ENCODE results near the gene REC114.

The REC114 gene

GRCh38 chr15:73583544-73583943 is 140.6 kb downstream of the REC114 start:
- DNase-seq: no peak

GRCh38 chr15:73584699-73585420 is 141.9 kb downstream of the REC114 start:
- DNase-seq: no peak

DNA sequence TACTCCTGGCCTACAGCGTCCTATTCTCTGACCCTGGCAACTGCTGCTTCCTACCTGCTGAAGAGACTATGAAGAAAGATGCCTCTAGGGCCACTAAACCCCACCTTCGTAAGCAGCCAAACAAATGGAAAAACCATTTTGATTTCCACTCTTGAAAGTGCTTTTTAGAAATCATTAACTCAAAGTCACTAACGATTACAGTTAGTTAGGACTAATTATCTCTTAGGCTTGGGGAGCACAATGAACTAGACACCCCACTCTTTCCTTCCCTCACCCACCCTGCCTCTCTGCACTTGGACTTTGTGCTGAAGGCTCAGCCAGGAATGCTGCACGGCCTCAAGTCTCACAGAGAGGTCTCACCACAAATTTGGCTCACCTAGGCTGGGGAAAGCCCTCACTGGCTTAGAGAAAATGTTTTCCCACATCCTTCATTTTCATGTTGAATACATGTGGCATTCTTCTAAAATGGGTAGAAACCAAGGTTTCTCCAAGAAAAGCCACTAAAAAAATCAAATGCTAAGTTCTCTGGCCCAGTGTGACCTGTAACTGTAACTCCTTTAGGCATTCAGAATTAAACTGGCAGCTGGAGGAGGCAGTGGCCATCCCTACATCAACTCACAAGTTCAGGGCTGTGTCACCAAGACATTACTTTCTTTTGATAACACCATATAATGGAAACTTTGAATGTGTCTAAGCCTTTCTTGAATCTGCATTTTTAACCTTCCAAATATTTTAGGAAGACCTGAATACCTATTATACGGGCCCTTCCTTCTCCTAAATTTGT is 143.1 kb downstream of the REC114 start:
- no peak for DNase-seq

GRCh38 chr15:73589766-73590165 is 146.8 kb downstream of the REC114 start:
- no peak for DNase-seq

DNA sequence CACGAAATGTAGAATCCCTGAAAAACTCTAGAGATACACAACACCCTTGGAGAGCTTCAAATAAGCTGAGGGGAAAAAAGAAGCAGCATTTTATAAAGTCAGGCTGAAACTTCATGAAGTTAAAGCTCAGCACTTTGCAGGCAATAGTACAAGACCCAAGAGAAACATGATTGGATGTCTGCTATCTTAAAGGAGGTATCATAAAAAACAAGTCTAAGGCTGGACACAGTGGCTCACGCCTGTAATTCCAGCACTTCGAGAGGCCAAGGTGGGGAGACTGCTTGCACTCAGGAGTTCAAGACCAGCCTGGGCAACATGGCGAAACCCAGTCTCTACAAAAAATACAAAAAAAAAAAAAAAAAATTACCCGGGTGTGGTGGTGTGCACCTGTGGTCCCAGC is 147.3 kb downstream of the REC114 start:
- no peak for DNase-seq

DNA sequence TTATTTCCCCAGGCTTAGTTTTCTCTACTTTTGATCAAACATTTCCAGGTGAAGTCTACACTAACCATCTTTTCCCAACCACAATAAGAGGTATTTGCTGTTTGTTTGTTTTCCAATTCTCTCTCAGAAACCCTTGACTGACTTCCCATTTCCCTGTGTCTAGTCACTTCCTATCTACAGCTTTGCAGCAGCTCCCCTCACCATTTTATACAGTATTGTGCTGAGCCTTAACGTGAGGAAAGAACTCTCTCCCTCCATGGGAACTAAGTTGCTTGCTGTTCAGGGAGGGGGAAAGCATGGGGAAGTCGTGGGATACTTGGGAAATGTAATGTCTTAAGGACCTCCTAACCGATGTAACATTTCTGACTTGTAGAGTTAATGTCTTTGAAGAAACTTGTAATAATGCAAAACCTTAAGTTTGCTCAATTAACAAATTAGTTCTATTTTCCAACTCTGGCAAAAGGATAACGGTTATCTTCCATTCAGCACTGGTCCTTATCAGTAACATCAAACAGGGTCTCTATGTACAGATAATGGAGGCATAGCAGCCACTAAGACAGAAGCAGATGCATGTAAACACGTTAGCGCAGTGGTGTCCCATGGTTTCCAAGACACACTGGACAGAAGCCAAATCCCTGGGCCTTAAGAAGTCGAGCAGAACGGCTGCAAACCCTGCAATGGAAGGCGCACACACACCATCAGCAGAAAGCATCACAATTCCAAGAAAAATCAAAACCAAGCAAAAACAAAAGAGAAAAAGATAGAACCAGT is 150.5 kb downstream of the REC114 start:
- no peak for DNase-seq

DNA sequence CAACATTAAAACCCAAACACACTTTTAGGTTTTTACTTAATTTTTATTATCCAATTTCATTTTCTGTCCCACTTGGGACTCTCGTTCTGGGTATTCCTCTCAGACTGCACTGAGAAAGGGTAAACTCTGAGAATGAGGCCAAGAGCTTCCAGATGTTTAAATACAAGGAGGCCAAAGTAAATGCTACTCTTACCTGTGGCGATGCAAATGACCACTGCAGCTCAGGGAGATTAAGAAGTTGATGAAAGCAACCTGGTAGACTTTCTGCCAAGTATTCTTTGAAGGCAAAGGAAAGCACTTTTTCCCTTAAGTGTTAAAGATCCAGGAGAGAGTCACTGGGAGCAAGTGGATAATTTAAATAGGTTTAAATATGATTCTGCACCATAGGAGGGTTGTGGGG is 151.1 kb downstream of the REC114 start:
- DNase-seq: no peak

- no peak for DNase-seq
Observed at GRCh38 chr15:73596174-73596573, 153.2 kb downstream of the REC114 start.

DNA sequence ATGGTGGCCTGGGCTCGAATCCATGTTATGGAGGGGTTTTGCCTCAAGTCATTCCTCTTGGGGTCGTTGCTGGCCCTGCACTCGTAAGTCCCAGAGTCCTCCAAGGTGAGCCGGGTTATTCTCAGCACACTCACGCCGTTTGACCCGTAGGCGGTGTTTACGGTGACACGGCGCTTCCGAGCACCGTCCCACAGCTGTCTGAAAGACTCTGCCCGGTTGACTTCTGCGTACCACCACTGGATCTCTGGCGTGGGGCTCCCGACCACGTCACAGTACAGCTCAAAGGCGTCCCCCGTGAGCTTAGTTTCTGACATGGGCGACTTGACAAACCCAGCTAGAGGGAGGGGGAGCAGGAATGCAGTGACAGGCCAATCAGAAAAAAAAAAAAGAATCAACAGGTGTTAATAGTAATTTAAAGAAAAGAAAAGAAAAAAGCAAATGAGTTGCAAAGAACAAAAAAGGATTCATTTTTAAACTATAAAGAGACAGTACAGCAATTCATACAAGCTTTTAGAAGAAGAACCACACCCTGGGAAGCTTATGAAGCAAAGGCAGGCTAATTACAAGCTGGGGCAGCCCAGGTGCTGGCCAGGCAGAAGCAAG is 154.2 kb downstream of the REC114 start:
- DNase-seq: no peak

DNA sequence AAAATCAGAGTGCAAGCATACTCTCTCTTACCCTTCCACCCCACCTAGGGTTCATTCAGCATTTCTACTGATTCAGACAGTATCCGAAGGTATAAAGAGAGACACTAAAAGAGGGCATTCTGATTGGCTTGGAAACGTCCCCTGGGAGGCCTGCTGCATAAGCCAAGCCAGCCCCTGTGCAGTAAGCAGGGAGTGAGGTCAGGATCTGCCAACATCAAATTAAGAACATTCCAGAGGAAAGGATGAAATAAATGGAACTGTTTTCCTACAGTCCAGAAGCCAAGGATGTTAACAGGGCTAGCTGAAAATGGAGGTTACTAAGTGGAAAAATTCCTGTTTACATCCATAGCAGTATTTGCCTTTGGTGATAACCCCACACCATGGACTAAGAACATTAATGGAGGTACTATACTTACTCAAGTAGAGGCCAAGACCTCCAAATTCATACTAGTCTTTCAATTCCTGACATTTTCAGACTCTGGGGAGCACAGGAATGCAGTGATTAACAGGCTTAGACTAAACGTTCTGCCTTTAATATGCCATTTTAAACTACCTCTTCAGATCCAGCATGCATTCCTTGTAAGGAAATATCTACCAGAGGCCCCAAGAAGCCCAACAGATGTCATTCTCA is 155.7 kb downstream of the REC114 start:
- DNase-seq: no peak

DNA sequence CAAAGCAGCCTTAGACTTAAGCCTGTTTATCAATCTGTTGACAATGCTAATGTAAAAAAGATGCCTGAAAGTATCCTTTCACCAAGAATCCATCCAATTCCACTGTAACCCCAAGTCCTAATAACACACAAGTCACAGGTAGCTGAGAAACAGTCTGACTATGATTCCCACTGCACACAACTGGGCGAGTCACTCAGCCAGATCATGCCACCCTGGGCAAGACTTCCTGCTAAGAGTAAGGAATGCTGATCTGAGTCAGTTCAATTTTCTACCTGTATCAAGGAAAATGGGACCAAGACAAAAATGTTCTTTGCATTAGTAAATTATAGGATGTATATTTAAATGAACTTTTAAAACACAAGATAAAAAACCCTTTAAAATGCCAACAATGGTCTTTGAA is 157.0 kb downstream of the REC114 start:
- no peak for DNase-seq

GRCh38 chr15:73600413-73601335 is 157.7 kb downstream of the REC114 start:
- DNase-seq: no peak

DNA sequence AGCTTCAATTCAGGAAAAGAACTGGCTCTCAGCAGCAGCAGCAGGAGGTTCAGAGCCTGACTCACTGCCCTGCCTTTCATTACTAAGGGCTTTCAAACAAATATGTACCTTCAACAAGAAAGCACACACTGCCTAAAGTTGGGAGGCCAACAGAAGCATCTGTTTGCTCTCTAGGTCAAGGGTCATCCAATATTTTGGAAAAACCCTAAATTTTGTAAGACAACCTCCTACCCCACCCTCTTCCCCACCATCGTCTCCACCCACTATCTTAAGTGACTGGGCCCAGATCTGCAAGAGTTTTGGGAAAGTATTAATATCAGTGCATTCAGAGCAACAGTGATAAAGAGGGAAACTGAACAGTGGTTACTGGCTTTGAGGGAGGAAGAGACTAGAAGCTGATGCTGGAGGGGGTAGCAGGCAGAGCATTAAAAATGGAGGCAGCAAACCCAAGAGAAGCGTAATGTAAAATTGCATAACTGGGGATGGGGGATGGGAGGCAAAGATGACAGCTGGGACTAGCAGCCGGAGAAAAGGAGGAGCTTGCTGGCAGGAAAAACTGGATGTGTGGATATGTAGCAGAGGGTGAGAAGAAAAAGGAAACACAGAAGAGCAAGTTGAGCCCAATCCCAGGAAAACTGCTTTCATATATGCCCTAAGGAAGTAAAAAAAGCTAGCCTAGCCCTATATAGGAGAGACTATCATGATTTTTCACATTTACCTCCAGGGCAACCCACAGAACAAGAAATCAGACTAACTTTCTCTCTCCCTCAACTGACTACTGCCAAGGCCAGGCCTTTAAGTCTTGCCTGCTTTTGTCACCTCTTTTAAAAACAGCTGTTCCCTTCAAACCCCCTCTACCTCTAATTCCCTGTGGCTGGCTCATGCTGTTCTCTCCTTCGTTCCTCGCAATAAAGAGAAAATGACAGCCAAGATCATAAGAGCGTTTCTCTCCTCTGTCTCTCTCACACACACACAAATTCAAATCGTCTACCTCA is 158.8 kb downstream of the REC114 start:
- no peak for DNase-seq

DNA sequence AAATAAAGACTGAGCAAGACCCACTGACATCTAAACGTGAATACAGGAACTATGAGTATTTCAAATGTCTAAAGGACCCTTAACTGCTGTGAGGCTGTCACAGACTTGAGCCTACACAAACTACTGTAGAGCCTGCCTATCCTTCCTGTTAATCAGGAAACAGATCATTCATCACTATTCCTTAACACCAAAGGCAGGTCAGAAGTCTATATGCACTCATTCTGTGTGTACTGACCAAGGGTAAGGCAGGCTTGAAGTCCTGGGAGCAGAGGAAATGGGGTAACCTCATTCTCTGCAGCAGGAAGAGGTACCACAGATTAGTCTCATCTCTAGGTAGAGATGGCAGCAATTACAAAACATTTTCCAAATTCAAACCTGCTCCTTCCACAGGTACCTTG is 159.5 kb downstream of the REC114 start:
- no peak for DNase-seq

DNA sequence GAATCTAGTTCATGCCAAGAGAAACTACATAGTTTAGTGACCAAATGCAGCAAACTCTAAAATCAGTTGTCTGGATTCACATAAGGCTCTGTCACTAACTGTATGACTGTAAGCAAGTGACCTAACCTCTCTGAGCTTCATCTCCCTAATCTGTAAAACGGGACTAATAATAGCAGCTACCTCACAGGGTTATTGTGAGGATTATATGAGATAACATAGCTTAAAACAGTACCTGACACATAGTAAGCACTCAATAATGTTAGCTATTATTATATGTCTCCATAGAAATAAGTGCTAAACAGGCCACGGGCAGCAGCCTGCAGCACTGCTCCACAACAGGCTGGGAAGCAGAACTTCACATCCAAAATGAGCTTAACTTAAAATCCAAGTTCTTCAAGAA is 160.0 kb downstream of the REC114 start:
- no peak for DNase-seq

DNA sequence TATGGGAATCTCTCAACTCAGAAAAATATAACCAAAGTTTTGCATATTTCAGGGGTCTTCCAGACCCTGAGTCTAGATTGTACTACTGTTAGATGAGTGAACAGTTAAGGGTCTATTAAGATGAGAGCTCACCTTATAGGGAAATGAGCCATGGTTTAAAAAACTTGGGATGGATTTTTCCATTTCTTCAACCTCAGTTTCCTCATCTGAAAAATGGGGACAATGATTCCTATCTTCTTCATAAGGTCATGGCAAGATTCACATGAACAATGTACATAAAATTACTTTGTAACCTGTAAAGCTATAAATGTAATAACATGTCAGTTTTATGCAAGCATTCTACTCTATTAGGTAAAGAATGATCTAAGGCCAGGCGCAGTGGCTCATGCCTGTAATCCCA is 161.5 kb downstream of the REC114 start:
- no peak for DNase-seq

DNA sequence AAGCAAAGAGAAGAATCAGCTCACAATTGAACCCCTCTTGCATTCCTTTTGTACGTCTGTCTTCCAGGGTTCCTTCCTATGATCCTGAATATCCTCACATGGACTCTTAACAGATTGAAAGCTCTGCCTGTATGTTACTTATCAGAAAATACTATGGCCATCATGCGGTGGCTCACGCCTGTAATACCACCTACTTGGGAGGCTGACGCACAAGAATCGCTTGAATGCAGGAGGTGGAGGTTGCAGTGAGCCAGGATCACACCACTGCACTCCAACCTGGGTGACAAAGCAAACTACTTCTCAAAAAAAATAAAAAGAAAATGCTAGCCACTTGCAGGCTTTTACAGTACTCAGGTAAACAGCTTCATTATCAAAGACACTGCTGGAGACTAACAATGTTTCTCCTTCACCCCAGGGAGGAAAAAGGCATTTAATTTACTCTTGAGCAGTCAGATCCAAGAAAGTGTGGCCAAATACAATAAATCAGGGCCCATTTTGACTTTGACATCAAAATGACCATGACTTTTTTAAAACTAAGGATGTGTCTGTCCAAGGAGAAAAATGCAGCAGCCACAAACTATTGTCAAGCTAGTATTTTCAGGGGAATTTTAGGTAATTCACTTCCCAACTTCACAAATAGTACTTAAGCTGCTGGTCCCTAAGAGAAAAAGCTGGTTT is 162.9 kb downstream of the REC114 start:
- DNase-seq: no peak

GRCh38 chr15:73607405-73607804 is 164.4 kb downstream of the REC114 start:
- no peak for DNase-seq

GRCh38 chr15:73607843-73608242 is 164.9 kb downstream of the REC114 start:
- DNase-seq: no peak

GRCh38 chr15:73608475-73608874 is 165.5 kb downstream of the REC114 start:
- no peak for DNase-seq
